Measurements from ENCODE around the gene IGF1R.

- no peak for TF ChIP-seq CTCF (IDR thresholded peaks at IDR 0.05; ENCODE audit: insufficient read depth, low read length, poor library complexity, severe bottlenecking)
- TF ChIP-seq EZH2phosphoT487 (conservative IDR thresholded peaks at IDR 0.05; ENCODE audit: low read length), result no peak
These were observed 39.0 kb upstream of the IGF1R start for GRCh38 chr15:98609144-98609852.
